Cardiac muscle cell (in vitro differentiated cells and primary cell): Measurements from ENCODE around the gene ARHGEF3. TPM values are rescaled to one million over a fixed set of nuclear protein-coding genes. Genes with fewer than 3 reads are reported as not detected.

Experiments
- DNase-seq, 2 donors: peaks; one replicate each; pipeline versions ENCODE4 v3.0.0 to v3.0.0-alpha.2; 2010 to 2017; ENCODE audit warnings: low read depth in 1 of 2, low spot score in 1 of 2
- H3K27ac ChIP-seq: fragments of 200-600 bp; sonication (generic); 2 replicates; pipeline ENCODE4 v1.5.1; 2016
- H3K27me3 ChIP-seq: fragments of 200-600 bp; sonication (generic); 2 replicates; pipeline ENCODE4 v1.6.0; 2016; ENCODE audit warnings: control low read depth
- H3K36me3 ChIP-seq: fragments of 200-600 bp; sonication (generic); 2 replicates; pipeline ENCODE4 v1.5.1; 2016; ENCODE audit warnings: control low read depth
- H3K4me1 ChIP-seq: fragments of 200-600 bp; sonication (generic); 2 replicates; pipeline ENCODE4 v1.8.1; 2017; ENCODE audit warnings: low read depth, mild to moderate bottlenecking, mixed run types
- H3K4me3 ChIP-seq: fragments of 200-600 bp; sonication (generic); 2 replicates; pipeline ENCODE4 v1.5.1; 2016; ENCODE audit warnings: mild to moderate bottlenecking
- H3K9me3 ChIP-seq: fragments of 200-600 bp; sonication (generic); 2 replicates; pipeline ENCODE4 v1.5.1; 2017; ENCODE audit warnings: low read depth, mild to moderate bottlenecking, control low read depth
- polyA plus RNA-seq: library from polyadenylated mRNA; unstranded; fragments of >200 nt; fragmentation: Nextera tagmentation; extraction: Ambion mirVana; gene quantifications from 2 replicates; pipeline ENCODE4 v1.2.1, GENCODE V29; 2016
- total RNA-seq: library from RNA; depleted of rRNA; stranded (reverse); fragments of >200 nt; gene quantifications from 2 replicates; pipeline ENCODE4 v1.2.3, GENCODE V29; 2016
- TF ChIP-seq, protein P1 (sequence below): IDR thresholded peaks from 2 replicates; pipeline ENCODE4 v1.5.1; 2012; ENCODE audit warnings: low read depth, mild to moderate bottlenecking, low read length

The ARHGEF3 gene
- total and polyA plus RNA-seq, 2 experiments from 2014 or later: 9.3 to 12.8 TPM

DNA sequence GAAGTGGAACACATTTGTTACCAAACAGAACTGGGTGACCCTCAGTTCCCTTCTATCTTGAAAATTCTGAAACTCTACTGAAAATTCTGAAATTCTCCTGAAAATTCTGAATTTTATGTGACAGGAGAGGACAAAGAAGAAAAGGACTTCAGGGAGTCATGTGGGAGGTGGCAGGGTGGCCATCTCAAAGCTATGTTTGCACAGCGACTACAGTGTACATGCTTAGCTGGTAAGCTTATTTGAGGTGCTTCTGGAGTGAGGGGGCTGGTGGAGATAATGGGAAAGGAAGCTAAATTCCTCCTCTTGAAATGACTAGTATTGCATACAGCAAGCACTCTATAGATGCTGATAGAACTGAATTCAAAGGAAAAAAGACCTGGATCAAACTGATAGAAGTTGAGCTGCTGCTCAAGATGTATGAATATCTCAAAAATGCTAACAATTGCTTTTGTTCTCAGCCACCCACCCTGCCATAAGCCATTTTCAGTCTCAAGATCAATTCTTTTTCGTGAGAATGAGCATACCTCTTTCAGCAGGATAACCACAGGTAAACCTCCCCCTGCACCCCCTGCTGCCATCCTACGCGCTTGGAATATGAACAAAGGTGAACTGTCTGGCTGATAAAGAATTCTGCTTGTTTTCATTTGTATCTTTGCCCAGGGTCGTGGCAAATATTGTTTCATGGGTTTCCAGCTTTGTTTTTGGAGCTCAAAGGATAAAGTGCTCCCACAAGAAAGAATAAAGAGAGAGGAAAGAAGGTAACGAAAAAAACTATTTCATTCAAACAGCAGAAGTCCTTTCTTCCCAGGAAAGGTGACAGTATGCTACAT is 16.6 kb upstream of the ARHGEF3 start:
- Histone ChIP-seq H3K4me1 (peaks cover 1% of the 10 kb centered on the region), H3K9me3 (no peaks in the 10 kb centered on the region), H3K4me3 (no peak overlapping the region), H3K36me3 (no peaks in the 10 kb centered on the region), H3K27me3 (no peaks in the 10 kb centered on the region), H3K27ac (no peak overlapping the region)
- TF ChIP-seq, protein P1, sequence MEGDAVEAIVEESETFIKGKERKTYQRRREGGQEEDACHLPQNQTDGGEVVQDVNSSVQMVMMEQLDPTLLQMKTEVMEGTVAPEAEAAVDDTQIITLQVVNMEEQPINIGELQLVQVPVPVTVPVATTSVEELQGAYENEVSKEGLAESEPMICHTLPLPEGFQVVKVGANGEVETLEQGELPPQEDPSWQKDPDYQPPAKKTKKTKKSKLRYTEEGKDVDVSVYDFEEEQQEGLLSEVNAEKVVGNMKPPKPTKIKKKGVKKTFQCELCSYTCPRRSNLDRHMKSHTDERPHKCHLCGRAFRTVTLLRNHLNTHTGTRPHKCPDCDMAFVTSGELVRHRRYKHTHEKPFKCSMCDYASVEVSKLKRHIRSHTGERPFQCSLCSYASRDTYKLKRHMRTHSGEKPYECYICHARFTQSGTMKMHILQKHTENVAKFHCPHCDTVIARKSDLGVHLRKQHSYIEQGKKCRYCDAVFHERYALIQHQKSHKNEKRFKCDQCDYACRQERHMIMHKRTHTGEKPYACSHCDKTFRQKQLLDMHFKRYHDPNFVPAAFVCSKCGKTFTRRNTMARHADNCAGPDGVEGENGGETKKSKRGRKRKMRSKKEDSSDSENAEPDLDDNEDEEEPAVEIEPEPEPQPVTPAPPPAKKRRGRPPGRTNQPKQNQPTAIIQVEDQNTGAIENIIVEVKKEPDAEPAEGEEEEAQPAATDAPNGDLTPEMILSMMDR: no peak
- no peak for DNase-seq

DNA sequence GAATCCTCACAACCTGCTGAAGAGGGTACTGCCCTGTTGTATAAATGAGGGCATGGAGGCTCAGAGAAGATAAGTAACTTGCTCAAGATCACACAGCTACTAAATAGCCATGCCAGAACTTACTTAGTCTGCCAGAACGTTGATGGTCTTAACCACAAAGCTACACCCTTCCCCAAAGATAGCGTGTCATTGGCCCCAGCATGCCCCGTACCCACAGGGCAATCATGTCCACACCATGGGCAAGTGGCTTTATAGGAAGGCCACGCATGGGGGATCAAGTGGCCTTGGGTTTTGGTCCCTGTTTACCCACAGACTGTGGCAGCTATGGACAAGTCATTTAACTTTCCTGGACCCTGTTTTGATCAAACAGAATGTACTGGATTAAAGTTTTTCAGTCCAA is 15.9 kb upstream of the ARHGEF3 start:
- H3K27me3 ChIP-seq: no peaks in the 10 kb centered on the region
- no peak overlapping the region for H3K4me3 ChIP-seq
- TF ChIP-seq, protein P1: no peak
- H3K36me3 ChIP-seq: no peaks in the 10 kb centered on the region
- DNase-seq: no peak
- H3K9me3 ChIP-seq: no peaks in the 10 kb centered on the region
- H3K4me1 ChIP-seq: no peaks in the 10 kb centered on the region
- no peak overlapping the region for H3K27ac ChIP-seq

DNA sequence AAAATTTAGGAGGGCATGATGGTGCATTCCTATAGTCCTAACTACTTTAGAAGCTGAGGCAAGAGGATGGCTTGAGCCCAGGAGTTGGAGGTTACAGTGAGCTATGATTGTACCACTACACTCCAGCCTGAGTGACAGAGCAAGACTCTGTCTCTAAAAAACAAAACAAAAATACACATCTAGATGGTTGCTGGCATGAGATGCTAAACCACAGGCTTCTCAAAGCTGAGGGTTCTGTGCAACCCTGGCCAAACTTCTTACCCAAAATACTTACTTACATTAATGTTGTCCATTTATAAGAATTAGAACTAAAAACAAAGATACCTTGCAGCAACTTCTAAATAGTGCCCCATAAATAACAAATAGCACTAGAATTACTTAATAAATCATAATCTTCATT is 14.3 kb upstream of the ARHGEF3 start:
- Histone ChIP-seq H3K4me1 (no peaks in the 10 kb centered on the region), H3K27me3 (no peaks in the 10 kb centered on the region), H3K4me3 (no peak overlapping the region), H3K27ac (no peak overlapping the region), H3K9me3 (no peaks in the 10 kb centered on the region), H3K36me3 (no peaks in the 10 kb centered on the region)
- TF ChIP-seq, protein P1: no peak
- no peak for DNase-seq

DNA sequence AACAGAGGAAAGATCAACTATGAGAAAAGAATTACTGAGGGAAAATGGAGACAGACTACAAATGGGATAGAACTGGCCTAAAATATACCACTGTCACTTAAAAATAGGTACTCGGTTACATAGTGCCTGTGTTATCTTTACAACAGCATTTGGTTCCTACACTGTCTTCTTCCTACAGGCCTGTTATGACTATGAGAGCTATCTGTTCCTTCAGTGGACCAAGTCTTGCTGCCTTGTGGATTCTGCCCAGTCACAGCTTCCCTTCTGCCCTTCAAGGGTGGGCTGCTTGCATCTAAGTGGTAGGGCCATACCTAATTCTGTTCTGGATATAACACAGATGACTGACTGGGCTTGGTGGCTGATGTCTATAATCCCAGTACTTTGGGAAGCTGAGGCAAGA is 13.8 kb upstream of the ARHGEF3 start:
- H3K4me3 ChIP-seq: no peak overlapping the region
- no peaks in the 10 kb centered on the region for H3K27me3 ChIP-seq
- DNase-seq: no peak
- H3K4me1 ChIP-seq: no peaks in the 10 kb centered on the region
- TF ChIP-seq, protein P1: no peak
- H3K9me3 ChIP-seq: no peaks in the 10 kb centered on the region
- H3K36me3 ChIP-seq: no peaks in the 10 kb centered on the region
- H3K27ac ChIP-seq: no peak overlapping the region

DNA sequence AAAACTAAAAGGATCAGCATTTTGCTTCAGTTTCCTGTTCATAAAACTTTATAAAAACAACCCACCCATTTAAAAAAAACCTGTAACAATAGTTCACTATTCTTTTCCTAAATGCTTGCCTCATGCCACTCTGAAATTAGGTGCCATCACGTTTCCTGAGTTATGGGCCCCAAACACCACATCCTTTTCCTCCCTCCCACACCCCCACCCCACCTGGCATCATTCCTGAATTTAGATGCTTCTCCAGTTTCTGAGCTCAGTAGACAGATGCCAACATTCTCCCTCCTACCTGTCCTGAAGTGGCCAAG is 11.9 kb upstream of the ARHGEF3 start:
- Histone ChIP-seq H3K27ac (no peak overlapping the region), H3K4me3 (no peak overlapping the region), H3K4me1 (no peaks in the 10 kb centered on the region), H3K27me3 (no peaks in the 10 kb centered on the region), H3K9me3 (no peaks in the 10 kb centered on the region), H3K36me3 (no peaks in the 10 kb centered on the region)
- DNase-seq: no peak
- TF ChIP-seq, protein P1: no peak
